Activated CD4-positive, alpha-beta T cell treated with anti-CD3 and anti-CD28 coated beads, Interleukin-2, amount 10 ng/mL, durations not matched to agents 24 days and 14 days (primary cell): ENCODE results near the gene FOLR3. TPM values are rescaled to one million over a fixed set of nuclear protein-coding genes. Genes with fewer than 3 reads are reported as not detected.

Source experiments
- DNase-seq: peaks from one replicate; pipeline ENCODE4 v3.0.0; 2022
- H3K27ac Mint-ChIP-seq: one replicate; pipeline ENCODE4 v1.8.0; 2022; ENCODE audit warnings: mild to moderate bottlenecking, mixed read lengths
- H3K27me3 Mint-ChIP-seq: one replicate; pipeline ENCODE4 v1.8.0; 2022; ENCODE audit warnings: mixed read lengths
- H3K36me3 Mint-ChIP-seq: one replicate; pipeline ENCODE4 v1.8.0; 2022; ENCODE audit warnings: low read depth, mild to moderate bottlenecking, mixed read lengths
- H3K4me1 Mint-ChIP-seq: one replicate; pipeline ENCODE4 v1.8.0; 2021; ENCODE audit warnings: mixed read lengths
- H3K4me3 Mint-ChIP-seq: one replicate; pipeline ENCODE4 v1.8.0; 2022; ENCODE audit warnings: mild to moderate bottlenecking, moderate library complexity, mixed read lengths
- H3K9me3 Mint-ChIP-seq: one replicate; pipeline ENCODE4 v1.8.0; 2021; ENCODE audit warnings: mixed read lengths
- intact Hi-C: fragments of 100-400 bp; cut with micrococcal nuclease; formaldehyde crosslinking; loops from one replicate; pipeline ENCODE4 v1.15.1; 2023
- total RNA-seq: library from RNA; stranded (reverse); gene quantifications from 2 replicates; pipeline ENCODE4 v1.2.3, GENCODE V29; 2022

FOLR3 gene
- total RNA-seq, 1 donor from 2014 or later = not detected

DNA sequence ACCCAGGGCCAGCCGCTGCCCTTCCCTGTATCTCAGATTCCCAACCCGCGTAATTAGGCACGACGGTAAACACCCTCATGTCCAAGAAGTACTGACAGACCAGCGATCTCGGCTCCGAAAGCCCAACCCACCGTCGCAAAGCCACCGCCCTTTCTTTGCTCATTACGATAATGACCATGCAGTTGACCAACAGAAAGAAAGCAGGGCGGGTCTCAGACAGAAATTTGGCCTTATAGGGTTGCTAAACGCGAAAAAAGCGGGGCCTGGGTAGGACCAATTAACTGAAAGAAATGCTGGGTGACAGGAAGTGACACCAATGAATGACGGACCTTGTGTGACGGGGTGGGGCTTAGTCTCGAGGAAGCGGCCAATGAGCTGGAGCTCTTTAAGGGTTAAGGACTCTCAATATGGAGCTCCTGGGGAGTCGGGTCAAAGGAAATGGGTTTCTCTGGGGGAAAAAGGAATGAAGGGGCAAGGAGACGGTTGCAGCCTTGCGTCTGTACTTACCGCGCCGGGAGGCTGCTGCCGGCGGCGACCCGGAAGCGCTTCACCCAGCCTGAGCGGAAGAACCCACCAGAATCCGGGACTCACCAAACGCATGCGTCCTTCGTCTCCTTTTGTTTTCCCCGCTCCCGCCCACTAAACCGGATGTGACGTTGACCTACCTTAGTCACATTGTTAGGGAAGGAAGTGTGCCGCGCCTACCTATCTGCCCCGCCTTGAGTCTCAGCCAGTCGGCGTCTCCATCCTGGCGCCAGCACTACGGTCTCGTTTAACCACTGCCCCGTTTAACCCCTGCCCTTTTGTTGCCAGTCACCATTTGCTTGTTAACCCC, 23.2 kb upstream of the FOLR3 start, which contains the start of gene ANAPC15:
Gene ANAPC15, minus strand, starts transcription at position 553 of the 835 bp plus-strand sequence. CDS start 1,419 bp downstream, outside the sequence.
- Mint-ChIP-seq H3K36me3 (peaks cover 8% of the 10 kb centered on the region), H3K4me3 (peak within 1 kb of the TSS; percentile 98), H3K4me1 (peaks cover 18% of the 10 kb centered on the region), H3K27me3 (no peaks in the 10 kb centered on the region), H3K9me3 (peaks cover 13% of the 10 kb centered on the region), H3K27ac (peak within 1 kb of the TSS; percentile 99)
- intact Hi-C loops = loop anchor here (1.0 to 2.0 kb wide), 6 partner anchors 9 to 184 kb away; partner anchors contain the start of genes LAMTOR1, LRRC51, NUMA1 and XNDC1N
- peak; percentile 100 for DNase-seq

GRCh38 chr11:72112978-72113808, 22.3 kb upstream of the FOLR3 start:
- peak overlapping the region; percentile 98 for H3K4me3 Mint-ChIP-seq
- H3K27me3 Mint-ChIP-seq = no peaks in the 10 kb centered on the region
- intact Hi-C loops = loop anchor here (1.0 to 2.0 kb wide), 6 partner anchors 10 to 185 kb away; partner anchors contain the start of genes LAMTOR1, LRRC51, NUMA1 and XNDC1N
- H3K27ac Mint-ChIP-seq = peak overlapping the region; percentile 99
- peaks cover 6% of the 10 kb centered on the region for H3K36me3 Mint-ChIP-seq
- peaks cover 13% of the 10 kb centered on the region for H3K9me3 Mint-ChIP-seq
- no peak for DNase-seq
- peaks cover 18% of the 10 kb centered on the region for H3K4me1 Mint-ChIP-seq

DNA sequence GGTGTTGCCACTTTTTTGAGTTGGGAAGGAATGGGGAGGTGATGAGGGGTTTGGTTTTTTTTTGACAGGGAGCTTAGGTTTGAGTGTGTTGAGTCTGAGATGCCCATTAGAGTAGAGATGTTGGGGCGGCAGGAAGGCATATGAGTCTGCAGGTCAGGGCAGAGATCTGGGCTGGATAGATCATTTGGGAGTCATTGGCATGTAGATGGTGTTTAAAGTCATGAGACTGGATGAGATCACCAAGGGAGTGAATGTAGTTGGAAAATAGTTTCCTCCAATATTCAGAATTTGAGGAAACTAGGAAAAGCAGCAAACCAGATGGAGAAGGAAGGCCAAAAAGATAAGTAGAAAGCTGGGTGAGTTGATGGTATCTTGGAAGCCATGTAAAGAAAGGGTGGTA, 21.0 kb upstream of the FOLR3 start:
- Mint-ChIP-seq H3K27me3 (no peaks in the 10 kb centered on the region), H3K9me3 (peaks cover 13% of the 10 kb centered on the region), H3K27ac (no peak overlapping the region), H3K4me1 (peaks cover 18% of the 10 kb centered on the region), H3K4me3 (no peak overlapping the region), H3K36me3 (peaks cover 6% of the 10 kb centered on the region)
- intact Hi-C loops = no loop called here
- DNase-seq = no peak

DNA sequence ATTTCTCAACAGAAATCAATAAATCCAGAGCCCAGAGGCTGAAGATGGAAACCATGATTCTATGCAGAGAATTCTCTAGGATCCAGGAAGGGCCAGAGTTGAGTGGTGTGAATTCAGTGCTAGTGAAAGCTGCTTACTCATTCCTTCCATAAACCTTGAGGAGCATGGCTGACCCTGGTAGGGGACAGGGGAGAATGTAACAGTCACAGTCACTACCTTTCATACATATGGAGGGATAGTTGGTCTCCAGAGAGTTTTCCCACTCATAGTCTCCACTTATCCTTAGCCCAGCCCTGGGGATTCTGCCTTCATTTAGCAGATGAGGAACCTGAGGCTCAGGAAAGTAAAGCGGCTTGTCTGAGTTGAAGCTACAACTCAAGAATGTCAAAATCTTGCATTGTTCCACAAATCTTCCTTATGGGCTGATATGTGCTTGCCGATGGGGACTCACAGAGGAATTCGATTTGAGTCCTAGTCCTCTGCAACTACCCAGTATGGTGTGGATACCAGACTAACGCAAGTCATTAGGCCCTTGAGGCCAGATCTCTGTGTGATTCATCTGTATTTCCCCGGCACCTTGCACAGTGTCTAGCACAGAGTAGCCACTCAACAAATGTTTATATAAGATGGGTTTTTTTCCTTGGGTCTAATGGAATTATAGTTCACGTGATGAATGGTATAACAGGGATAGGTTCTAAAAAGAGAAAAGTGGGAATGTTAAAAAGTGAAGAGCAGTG, 19.3 kb upstream of the FOLR3 start:
- H3K9me3 Mint-ChIP-seq = peaks cover 13% of the 10 kb centered on the region
- no peaks in the 10 kb centered on the region for H3K27me3 Mint-ChIP-seq
- H3K27ac Mint-ChIP-seq = no peak overlapping the region
- H3K36me3 Mint-ChIP-seq = no peaks in the 10 kb centered on the region
- peaks cover 15% of the 10 kb centered on the region for H3K4me1 Mint-ChIP-seq
- H3K4me3 Mint-ChIP-seq = no peak overlapping the region
- no peak for DNase-seq
- intact Hi-C loops = no loop called here

GRCh38 chr11:72119198-72119597, 16.3 kb upstream of the FOLR3 start:
- H3K4me3 Mint-ChIP-seq = no peak overlapping the region
- no peaks in the 10 kb centered on the region for H3K36me3 Mint-ChIP-seq
- DNase-seq = no peak
- no peaks in the 10 kb centered on the region for H3K27me3 Mint-ChIP-seq
- intact Hi-C loops = no loop called here
- H3K9me3 Mint-ChIP-seq = peaks cover 6% of the 10 kb centered on the region
- no peaks in the 10 kb centered on the region for H3K4me1 Mint-ChIP-seq
- no peak overlapping the region for H3K27ac Mint-ChIP-seq

DNA sequence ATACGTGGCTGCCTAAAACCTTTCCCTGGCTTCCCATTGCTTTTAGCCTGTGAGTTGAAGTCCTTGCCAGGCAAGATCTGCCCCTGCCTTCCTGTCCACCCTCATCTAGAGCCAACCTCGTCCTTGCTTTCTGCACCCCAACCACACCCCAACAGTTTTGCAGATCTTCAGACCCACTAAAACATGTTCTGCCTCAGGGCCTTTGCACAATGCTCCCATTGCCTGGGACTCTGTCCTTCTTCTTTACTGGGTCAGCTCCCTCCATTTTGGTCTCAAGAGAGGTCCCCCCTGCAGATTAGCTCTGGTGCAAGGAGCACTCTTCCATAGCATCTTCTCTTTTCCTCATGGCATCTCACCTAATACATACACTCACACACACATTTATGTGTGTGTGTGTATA, 14.6 kb upstream of the FOLR3 start:
- Mint-ChIP-seq H3K27ac (no peak overlapping the region), H3K27me3 (no peaks in the 10 kb centered on the region), H3K4me1 (no peaks in the 10 kb centered on the region), H3K4me3 (no peak overlapping the region), H3K36me3 (no peaks in the 10 kb centered on the region), H3K9me3 (peaks cover 6% of the 10 kb centered on the region)
- no peak for DNase-seq
- intact Hi-C loops = no loop called here

- no peak overlapping the region for H3K4me3 Mint-ChIP-seq
- H3K9me3 Mint-ChIP-seq = peaks cover 6% of the 10 kb centered on the region
- H3K27me3 Mint-ChIP-seq = peaks cover 2% of the 10 kb centered on the region
- DNase-seq = no peak
- no peaks in the 10 kb centered on the region for H3K36me3 Mint-ChIP-seq
- H3K27ac Mint-ChIP-seq = no peak overlapping the region
- intact Hi-C loops = no loop called here
- no peaks in the 10 kb centered on the region for H3K4me1 Mint-ChIP-seq
These were observed 12.9 kb upstream of the FOLR3 start for GRCh38 chr11:72122607-72123006.

GRCh38 chr11:72123117-72123653, 12.3 kb upstream of the FOLR3 start:
- Mint-ChIP-seq H3K27ac (no peak overlapping the region), H3K4me1 (no peaks in the 10 kb centered on the region)
- intact Hi-C loops = no loop called here

GRCh38 chr11:72124046-72124445, 11.5 kb upstream of the FOLR3 start:
- H3K4me1 Mint-ChIP-seq = no peaks in the 10 kb centered on the region

More at GRCh38 chr11:72123117-72123653, 12.3 kb upstream of the FOLR3 start:
- Mint-ChIP-seq H3K36me3 (no peaks in the 10 kb centered on the region), H3K9me3 (peaks cover 6% of the 10 kb centered on the region), H3K4me3 (no peak overlapping the region), H3K27me3 (peaks cover 5% of the 10 kb centered on the region)
- no peak for DNase-seq

GRCh38 chr11:72125956-72126355, 9.6 kb upstream of the FOLR3 start:
- Mint-ChIP-seq H3K36me3 (peaks cover 6% of the 10 kb centered on the region), H3K27ac (no peak overlapping the region), H3K27me3 (peaks cover 17% of the 10 kb centered on the region), H3K4me3 (no peak overlapping the region), H3K4me1 (no peaks in the 10 kb centered on the region), H3K9me3 (peaks cover 18% of the 10 kb centered on the region)
- intact Hi-C loops = no loop called here
- DNase-seq = no peak

More at GRCh38 chr11:72124046-72124445, 11.5 kb upstream of the FOLR3 start:
- H3K27ac Mint-ChIP-seq = no peak overlapping the region
- peaks cover 13% of the 10 kb centered on the region for H3K9me3 Mint-ChIP-seq
- intact Hi-C loops = no loop called here
- H3K36me3 Mint-ChIP-seq = peaks cover 3% of the 10 kb centered on the region
- no peak overlapping the region for H3K4me3 Mint-ChIP-seq
- H3K27me3 Mint-ChIP-seq = peaks cover 11% of the 10 kb centered on the region
- DNase-seq = no peak

DNA sequence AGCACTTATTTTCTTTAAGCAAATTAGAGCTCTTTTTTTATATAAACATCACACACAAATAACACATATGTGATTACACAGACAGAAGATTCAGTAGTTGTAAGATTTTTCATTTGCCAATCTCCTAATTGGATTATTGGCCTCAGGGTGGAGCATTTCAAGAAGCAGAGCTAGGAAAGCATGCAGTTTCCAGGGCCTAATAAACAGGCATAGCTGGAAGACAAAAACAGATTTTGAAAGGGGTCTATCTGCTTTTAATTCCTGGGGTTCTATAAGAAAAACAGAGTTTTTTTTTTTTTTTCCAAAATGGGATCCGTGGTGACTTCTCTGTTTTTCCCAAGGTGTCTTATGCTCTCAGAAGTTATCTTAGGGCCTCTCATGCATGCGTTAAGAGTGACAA, 7.6 kb upstream of the FOLR3 start:
- H3K27ac Mint-ChIP-seq = no peak overlapping the region
- H3K27me3 Mint-ChIP-seq = peaks cover 28% of the 10 kb centered on the region
- intact Hi-C loops = no loop called here
- no peaks in the 10 kb centered on the region for H3K4me1 Mint-ChIP-seq
- no peak overlapping the region for H3K4me3 Mint-ChIP-seq
- H3K9me3 Mint-ChIP-seq = peaks cover 18% of the 10 kb centered on the region
- DNase-seq = no peak
- H3K36me3 Mint-ChIP-seq = peaks cover 6% of the 10 kb centered on the region

GRCh38 chr11:72129381-72129780, 6.1 kb upstream of the FOLR3 start:
- Mint-ChIP-seq H3K4me1 (no peaks in the 10 kb centered on the region), H3K4me3 (no peak overlapping the region), H3K36me3 (peaks cover 6% of the 10 kb centered on the region), H3K27me3 (peaks cover 38% of the 10 kb centered on the region), H3K9me3 (peaks cover 16% of the 10 kb centered on the region), H3K27ac (no peak overlapping the region)
- intact Hi-C loops = no loop called here
- DNase-seq = no peak

- peaks cover 35% of the 10 kb centered on the region for H3K27me3 Mint-ChIP-seq
- intact Hi-C loops = no loop called here
- DNase-seq = no peak
- H3K4me3 Mint-ChIP-seq = no peak overlapping the region
- H3K27ac Mint-ChIP-seq = no peak overlapping the region
- H3K36me3 Mint-ChIP-seq = peaks cover 6% of the 10 kb centered on the region
- peaks cover 2% of the 10 kb centered on the region for H3K4me1 Mint-ChIP-seq
- H3K9me3 Mint-ChIP-seq = peaks cover 12% of the 10 kb centered on the region
These were observed 2.9 kb upstream of the FOLR3 start for GRCh38 chr11:72132646-72133045.
